ENCODE results near the gene LYPLAL1.

GRCh38 chr1:219152751-219153150 lies 20.9 kb upstream of the LYPLAL1 start:
- no peak for TF ChIP-seq CTCF (IDR thresholded peaks at IDR 0.05)
- no peak for TF ChIP-seq POLR2A (IDR thresholded peaks at IDR 0.05)
- TF ChIP-seq EP300 (IDR thresholded peaks at IDR 0.05; ENCODE audit: low read depth): no peak
- TF ChIP-seq POLR2AphosphoS5 (IDR thresholded peaks at IDR 0.05): no peak
